GM23338 (cell line): ENCODE data around the gene KEL. TPM values are rescaled to one million over a fixed set of nuclear protein-coding genes. Genes with fewer than 3 reads are reported as not detected.

Source experiments
- ATAC-seq: fragments of 200-7000 bp; cut with Tn5 transposase; 3 replicates; pipeline ENCODE4 v1.9.1; 2020
- DNase-seq: peaks from one replicate; pipeline ENCODE4 v3.0.0-alpha.2; 2015; ENCODE audit warnings: low spot score
- H2AFZ ChIP-seq: fragments of 200-600 bp; sonication (generic); 2 replicates; pipeline ENCODE4 v1.8.0; 2016; ENCODE audit warnings: antibody characterized with exemption, mild to moderate bottlenecking, moderate library complexity
- H3F3A ChIP-seq: fragments of 200-600 bp; sonication (generic); replicated peaks from 2 replicates; pipeline ENCODE4 v1.8.0; 2017; ENCODE audit warnings: antibody characterized with exemption, mixed run types, low read depth
- H3K27ac ChIP-seq: fragments of 200-600 bp; sonication (generic); 2 replicates; pipeline ENCODE4 v1.6.1; 2016; ENCODE audit warnings: low read depth
- H3K27me3 ChIP-seq: fragments of 200-600 bp; sonication (generic); 2 replicates; pipeline ENCODE4 v1.8.0; 2016; ENCODE audit warnings: mild to moderate bottlenecking, mixed run types, moderate library complexity; ENCODE audit not compliant: insufficient read depth
- H3K36me3 ChIP-seq: fragments of 200-600 bp; sonication (generic); 2 replicates; pipeline ENCODE4 v1.8.0; 2016; ENCODE audit warnings: mild to moderate bottlenecking; ENCODE audit not compliant: insufficient read depth
- H3K4me1 ChIP-seq: fragments of 200-600 bp; sonication (generic); 2 replicates; pipeline ENCODE4 v1.8.0; 2016; ENCODE audit warnings: mild to moderate bottlenecking, moderate library complexity; ENCODE audit not compliant: insufficient read depth
- H3K4me2 ChIP-seq: fragments of 200-600 bp; sonication (generic); 2 replicates; pipeline ENCODE4 v1.7.1; 2017; ENCODE audit warnings: mixed run types
- H3K4me3 ChIP-seq: fragments of 200-600 bp; sonication (generic); 2 replicates; pipeline ENCODE4 v1.6.1; 2016; ENCODE audit warnings: mixed run types
- H3K79me2 ChIP-seq: fragments of 200-600 bp; sonication (generic); replicated peaks from 2 replicates; pipeline ENCODE4 v1.8.0; 2017; ENCODE audit warnings: mild to moderate bottlenecking; ENCODE audit not compliant: insufficient read depth
- H3K9me2 ChIP-seq: fragments of 200-600 bp; sonication (generic); 2 replicates; pipeline ENCODE4 v1.8.0; 2017; ENCODE audit not compliant: insufficient read depth
- H4K20me1 ChIP-seq: fragments of 200-600 bp; sonication (generic); replicated peaks from 2 replicates; pipeline ENCODE4 v1.8.0; 2017; ENCODE audit warnings: mild to moderate bottlenecking; ENCODE audit not compliant: insufficient read depth
- H3K27ac Mint-ChIP-seq: 2 replicates; pipeline ENCODE4 v1.8.0; 2020; ENCODE audit warnings: inconsistent platforms, mild to moderate bottlenecking, moderate library complexity, mixed read lengths
- H3K27me3 Mint-ChIP-seq: 3 replicates; pipeline ENCODE4 v1.8.0; 2022; ENCODE audit warnings: low read depth, mild to moderate bottlenecking, moderate library complexity, mixed read lengths, inconsistent platforms; ENCODE audit not compliant: insufficient read depth, poor library complexity
- H3K36me3 Mint-ChIP-seq: 3 replicates; pipeline ENCODE4 v1.8.0; 2021; ENCODE audit warnings: low read depth, mild to moderate bottlenecking, inconsistent platforms, moderate library complexity, mixed read lengths
- H3K4me1 Mint-ChIP-seq: 3 replicates; pipeline ENCODE4 v1.8.0; 2020; ENCODE audit warnings: mild to moderate bottlenecking, inconsistent platforms, mixed read lengths
- H3K4me3 Mint-ChIP-seq: 3 replicates; pipeline ENCODE4 v1.8.0; 2021; ENCODE audit warnings: moderate library complexity, mild to moderate bottlenecking, inconsistent platforms, mixed read lengths
- H3K9me3 Mint-ChIP-seq: 3 replicates; pipeline ENCODE4 v1.8.0; 2020; ENCODE audit warnings: moderate library complexity, mild to moderate bottlenecking, inconsistent platforms, mixed read lengths
- CREB1 ChIP-seq: fragments of 250-450 bp; sonication (Bioruptor Pico); IDR thresholded peaks from 2 replicates; pipeline ENCODE4 v1.5.0; 2020; ENCODE audit warnings: low read depth, mild to moderate bottlenecking, moderate library complexity
- CTCF ChIP-seq, 2 experiments: fragments of 200-600 bp in 1 of 2; sonication (generic) in 1 of 2; conservative IDR thresholded peaks; 2 replicates each; pipeline versions ENCODE4 v1.5.1 to v1.6.1; 2016 to 2017; ENCODE audit warnings: antibody characterized with exemption in 2 of 2, low read depth in 2 of 2, mild to moderate bottlenecking in 2 of 2, moderate library complexity in 1 of 2
- ETS1 ChIP-seq: IDR thresholded peaks from 2 replicates; pipeline ENCODE4 v1.6.1; 2016; ENCODE audit warnings: antibody characterized with exemption
- EZH2 ChIP-seq: fragments of 200-600 bp; sonication (generic); IDR thresholded peaks from one replicate; pipeline ENCODE4 v1.8.0; 2017; ENCODE audit warnings: antibody characterized with exemption, mild to moderate bottlenecking, low read depth; ENCODE audit not compliant: unreplicated experiment
- EZH2phosphoT487 ChIP-seq: fragments of 200-600 bp; sonication (generic); IDR thresholded peaks from one replicate; pipeline ENCODE4 v1.8.1; 2018; ENCODE audit warnings: antibody characterized with exemption; ENCODE audit not compliant: unreplicated experiment
- JUNB ChIP-seq: IDR thresholded peaks from one replicate; pipeline ENCODE4 v1.6.1; 2016; ENCODE audit warnings: antibody characterized with exemption; ENCODE audit not compliant: unreplicated experiment
- NANOG ChIP-seq: IDR thresholded peaks from 2 replicates; pipeline ENCODE4 v1.6.1; 2016; ENCODE audit warnings: antibody characterized with exemption, borderline replicate concordance
- POLR2AphosphoS5 ChIP-seq: IDR thresholded peaks from 2 replicates; pipeline ENCODE4 v1.6.1; 2016; ENCODE audit warnings: antibody characterized with exemption, low read depth
- STAT1 ChIP-seq: IDR thresholded peaks from one replicate; pipeline ENCODE4 v1.6.1; 2016; ENCODE audit warnings: antibody characterized with exemption; ENCODE audit not compliant: unreplicated experiment
- ZNF114 ChIP-seq: fragments of 250-450 bp; sonication (Bioruptor Pico); IDR thresholded peaks from 2 replicates; pipeline ENCODE4 v1.5.0; 2020; ENCODE audit warnings: mild to moderate bottlenecking, moderate library complexity
- ZNF331 ChIP-seq: fragments of 250-450 bp; sonication (Bioruptor Pico); IDR thresholded peaks from 2 replicates; pipeline ENCODE4 v1.5.0; 2020; ENCODE audit warnings: low read depth, mild to moderate bottlenecking, moderate library complexity
- ZNF462 ChIP-seq: fragments of 250-450 bp; sonication (Bioruptor Pico); IDR thresholded peaks from 2 replicates; pipeline ENCODE4 v1.5.0; 2020; ENCODE audit warnings: mild to moderate bottlenecking, moderate library complexity
- polyA plus RNA-seq: library from polyadenylated mRNA; unstranded; fragments of >200 nt; fragmentation: Nextera tagmentation; extraction: Ambion mirVana; gene quantifications from 2 replicates; pipeline ENCODE4 v1.2.1, GENCODE V29; 2016
- total RNA-seq: library from RNA; depleted of rRNA; stranded (reverse); fragments of >200 nt; shearing (Covaris generic); gene quantifications from 2 replicates; pipeline ENCODE4 v1.2.3, GENCODE V29; 2014
- TF ChIP-seq, protein P1 (sequence below): IDR thresholded peaks from one replicate; pipeline ENCODE4 v1.6.1; 2018; ENCODE audit warnings: antibody characterized with exemption; ENCODE audit not compliant: unreplicated experiment

KEL gene
- total and polyA plus RNA-seq, 2 experiments from 2014 or later: 1.2 to 3.6 TPM

GRCh38 chr7:142894985-142895593 lies 67.1 kb downstream of the KEL start:
- Histone ChIP-seq H3K4me2 (no peak overlapping the region), H2AFZ (no peak overlapping the region), H3K4me1 (no peaks in the 10 kb centered on the region), H3K27ac (no peak overlapping the region), H3K79me2 (no peaks in the 10 kb centered on the region), H3K4me3 (no peak overlapping the region), H4K20me1 (no peaks in the 10 kb centered on the region), H3F3A (no peaks in the 10 kb centered on the region), H3K9me2 (no peaks in the 10 kb centered on the region), H3K27me3 (no peaks in the 10 kb centered on the region), H3K36me3 (no peaks in the 10 kb centered on the region)
- ATAC-seq (no peak), DNase-seq (no peak)
- H3K27ac Mint-ChIP-seq: no peak overlapping the region
- H3K4me1 Mint-ChIP-seq: peaks cover 5% of the 10 kb centered on the region
- peaks cover 5% of the 10 kb centered on the region; the same call in 2 of the 3 replicates for H3K9me3 Mint-ChIP-seq
- TF ChIP-seq ZNF462 (CRISPR knock-in tag) (no peak), STAT1 (no peak), EZH2phosphoT487 (no peak), CTCF (conservative IDR thresholded peaks at IDR 0.05; ENCODE audit: low read depth in 2 of 2) (no peak), NANOG (no peak), ZNF331 (no peak), POLR2AphosphoS5 (no peak), JUNB (no peak), EZH2 (no peak), ZNF114 (CRISPR knock-in tag) (no peak), ETS1 (no peak), CREB1 (CRISPR knock-in tag) (no peak)
- TF ChIP-seq, protein P1, sequence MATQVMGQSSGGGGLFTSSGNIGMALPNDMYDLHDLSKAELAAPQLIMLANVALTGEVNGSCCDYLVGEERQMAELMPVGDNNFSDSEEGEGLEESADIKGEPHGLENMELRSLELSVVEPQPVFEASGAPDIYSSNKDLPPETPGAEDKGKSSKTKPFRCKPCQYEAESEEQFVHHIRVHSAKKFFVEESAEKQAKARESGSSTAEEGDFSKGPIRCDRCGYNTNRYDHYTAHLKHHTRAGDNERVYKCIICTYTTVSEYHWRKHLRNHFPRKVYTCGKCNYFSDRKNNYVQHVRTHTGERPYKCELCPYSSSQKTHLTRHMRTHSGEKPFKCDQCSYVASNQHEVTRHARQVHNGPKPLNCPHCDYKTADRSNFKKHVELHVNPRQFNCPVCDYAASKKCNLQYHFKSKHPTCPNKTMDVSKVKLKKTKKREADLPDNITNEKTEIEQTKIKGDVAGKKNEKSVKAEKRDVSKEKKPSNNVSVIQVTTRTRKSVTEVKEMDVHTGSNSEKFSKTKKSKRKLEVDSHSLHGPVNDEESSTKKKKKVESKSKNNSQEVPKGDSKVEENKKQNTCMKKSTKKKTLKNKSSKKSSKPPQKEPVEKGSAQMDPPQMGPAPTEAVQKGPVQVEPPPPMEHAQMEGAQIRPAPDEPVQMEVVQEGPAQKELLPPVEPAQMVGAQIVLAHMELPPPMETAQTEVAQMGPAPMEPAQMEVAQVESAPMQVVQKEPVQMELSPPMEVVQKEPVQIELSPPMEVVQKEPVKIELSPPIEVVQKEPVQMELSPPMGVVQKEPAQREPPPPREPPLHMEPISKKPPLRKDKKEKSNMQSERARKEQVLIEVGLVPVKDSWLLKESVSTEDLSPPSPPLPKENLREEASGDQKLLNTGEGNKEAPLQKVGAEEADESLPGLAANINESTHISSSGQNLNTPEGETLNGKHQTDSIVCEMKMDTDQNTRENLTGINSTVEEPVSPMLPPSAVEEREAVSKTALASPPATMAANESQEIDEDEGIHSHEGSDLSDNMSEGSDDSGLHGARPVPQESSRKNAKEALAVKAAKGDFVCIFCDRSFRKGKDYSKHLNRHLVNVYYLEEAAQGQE: no peak
- H3K36me3 Mint-ChIP-seq: no peaks in the 10 kb centered on the region; the same call in 2 of the 3 replicates
- no peak overlapping the region for H3K4me3 Mint-ChIP-seq
- H3K27me3 Mint-ChIP-seq: peaks cover 3% of the 10 kb centered on the region
